GM18868 (cell line): ENCODE data around the gene KRTAP10-7.

Source experiments
- ATAC-seq: cut with Tn5 transposase; IDR thresholded peaks from one replicate; pipeline ENCODE4 v1.9.1; 2021; ENCODE audit warnings: mild to moderate bottlenecking, moderate library complexity; ENCODE audit not compliant: unreplicated experiment

The KRTAP10-7 gene

GRCh38 chr21:44650973-44651675 lies 50.7 kb downstream of the KRTAP10-7 start:
- no peak for ATAC-seq
